GM12878 (cell line): Measurements from ENCODE around the gene HOXC12. TPM values are rescaled to one million over a fixed set of nuclear protein-coding genes. Genes with fewer than 3 reads are reported as not detected.

Source experiments
- ATAC-seq: fragments of 200-7000 bp; cut with Tn5 transposase; 3 replicates; pipeline ENCODE4 v1.9.1; 2020; ENCODE audit warnings: mild to moderate bottlenecking, moderate library complexity
- BruUV-seq: library from RNA; stranded (reverse); fragments of 400-500 nt; replicated peaks from 2 replicates; lab custom pipeline; 2021; lab: Mats Ljungman, UMichigan
- CTCF ChIA-PET: fragments of 300-600 bp; sonication (Branson Sonifier 250); formaldehyde crosslinking; extraction: SDS; loops from one replicate; lab custom pipeline; 2021; ENCODE audit warnings: inconsistent platforms; lab: Yijun Ruan, JAX
- POLR2A ChIA-PET: fragments of 350-600 bp; formaldehyde crosslinking; extraction: SDS; loops from one replicate; lab custom pipeline; 2021; ENCODE audit warnings: inconsistent platforms; lab: Charles Lee
- RAD21 ChIA-PET: fragments of 300-600 bp; sonication (Branson Sonifier 250); formaldehyde crosslinking; loops from one replicate; lab custom pipeline; 2023; ENCODE audit warnings: antibody characterized with exemption; ENCODE audit not compliant: unreplicated experiment; lab: Charles Lee
- SMC1A ChIA-PET: fragments of 300-600 bp; sonication (Branson Sonifier 250); formaldehyde crosslinking; loops from one replicate; lab custom pipeline; 2023; ENCODE audit not compliant: unreplicated experiment, uncharacterized antibody; lab: Charles Lee
- DNase-seq: peaks from one replicate; pipeline ENCODE4 v3.0.0-alpha.2; 2011; ENCODE audit warnings: low read depth, low spot score
- FAIRE-seq: peaks from 3 replicates; lab custom pipeline; 2011; peaks lifted over from hg19 to GRCh38; lab: Jason Lieb, UNC
- H2AFZ ChIP-seq: 2 replicates; pipeline ENCODE4 v1.6.0; 2011; ENCODE audit warnings: low read depth, low read length, control low read depth; ENCODE audit not compliant: control insufficient read depth
- H3K27ac ChIP-seq: 2 replicates; pipeline ENCODE4 v1.5.1; 2011; ENCODE audit warnings: control low read depth; ENCODE audit not compliant: control insufficient read depth, insufficient read depth
- H3K27me3 ChIP-seq, 2 experiments: replicated peaks in 1 of 2; 2 replicates each; pipeline versions ENCODE4 v1.6.0 to v1.6.1; 2011; ENCODE audit warnings: low read length in 1 of 2; ENCODE audit not compliant: control insufficient read depth in 2 of 2, insufficient read depth in 2 of 2
- H3K36me3 ChIP-seq, 2 experiments: 2 replicates each; pipeline ENCODE4 v1.5.1; 2011; ENCODE audit warnings: low read length in 1 of 2; ENCODE audit not compliant: control insufficient read depth in 2 of 2, insufficient read depth in 2 of 2
- H3K4me1 ChIP-seq: 2 replicates; pipeline ENCODE4 v1.6.1; 2011; ENCODE audit warnings: mild to moderate bottlenecking, low read length, moderate library complexity, mixed read lengths; ENCODE audit not compliant: control insufficient read depth, insufficient read depth
- H3K4me2 ChIP-seq: 2 replicates; pipeline ENCODE4 v1.6.0; 2011; ENCODE audit warnings: control low read depth; ENCODE audit not compliant: control insufficient read depth, insufficient read depth
- H3K4me3 ChIP-seq: fragments of 200-600 bp; sonication (generic); 2 replicates; pipeline ENCODE4 v1.5.1; 2016
- H3K79me2 ChIP-seq: 2 replicates; pipeline ENCODE4 v1.6.0; 2011; ENCODE audit warnings: low read length; ENCODE audit not compliant: control insufficient read depth, insufficient read depth
- H3K9ac ChIP-seq: 2 replicates; pipeline ENCODE4 v1.8.0; 2011; ENCODE audit warnings: low read length, control low read depth, mixed read lengths; ENCODE audit not compliant: control insufficient read depth, insufficient read depth
- H3K9me3 ChIP-seq: replicated peaks from 3 replicates; pipeline ENCODE4 v1.5.1; 2011; ENCODE audit warnings: mild to moderate bottlenecking, low read length; ENCODE audit not compliant: control insufficient read depth, insufficient read depth
- H4K20me1 ChIP-seq: 2 replicates; pipeline ENCODE4 v1.6.0; 2011; ENCODE audit not compliant: control insufficient read depth, insufficient read depth
- MEF2A ChIP-seq: IDR thresholded peaks from 2 replicates; pipeline ENCODE4 v1.6.1; 2011; ENCODE audit warnings: low read depth, mild to moderate bottlenecking, low read length, moderate library complexity; ENCODE audit not compliant: insufficient read depth
- PKNOX1 ChIP-seq: fragments of 450-650 bp; IDR thresholded peaks from 2 replicates; pipeline ENCODE4 v1.6.1; 2016; ENCODE audit warnings: mild to moderate bottlenecking
- POLR2AphosphoS5 ChIP-seq: IDR thresholded peaks from 2 replicates; pipeline ENCODE4 v1.6.1; 2011; ENCODE audit warnings: mild to moderate bottlenecking, low read length, inconsistent platforms
- RAD21 ChIP-seq: IDR thresholded peaks from 2 replicates; pipeline ENCODE4 v1.6.1; 2011; ENCODE audit warnings: mild to moderate bottlenecking, low read depth, low read length, moderate library complexity; ENCODE audit not compliant: insufficient read depth
- RAD51 ChIP-seq: fragments of 450-650 bp; IDR thresholded peaks from 2 replicates; pipeline ENCODE4 v1.6.1; 2016; ENCODE audit warnings: moderate library complexity, mild to moderate bottlenecking, inconsistent platforms
- RCOR1 ChIP-seq: conservative IDR thresholded peaks from 2 replicates; pipeline ENCODE4 v1.6.1; 2012; ENCODE audit warnings: low read depth, low read length, improper control_type of control experiment
- RFX5 ChIP-seq: IDR thresholded peaks from 2 replicates; pipeline ENCODE4 v1.6.1; 2011; ENCODE audit warnings: low read depth, low read length, improper control_type of control experiment
- SP1 ChIP-seq: IDR thresholded peaks from one replicate; pipeline ENCODE4 v1.6.1; 2011; ENCODE audit warnings: low read depth, low read length
- whole genome bisulfite sequencing: methylation state at CpG from one replicate; pipeline ENCODE4 v1.1.6; 2016; ENCODE audit warnings: low lambda C conversion rate; ENCODE audit not compliant: insufficient replicate concordance, insufficient coverage; ENCODE audit errors: missing lambda C conversion rate; 5-methylcytosine and 5-hydroxymethylcytosine counted together
- in situ Hi-C: fragments of 300-500 bp; cut with MboI; formaldehyde crosslinking; loops from 9 replicates; pipeline ENCODE4 v1.14.3; 2018; ENCODE audit warnings: mixed read lengths
- intact Hi-C: fragments of 100-400 bp; cut with micrococcal nuclease; formaldehyde crosslinking; loops from one replicate; pipeline ENCODE4 v1.14.2; 2022; ENCODE audit not compliant: unreplicated experiment
- polyA plus RNA-seq, 11 experiments: library from polyadenylated mRNA; depleted of rRNA in 4 of 11; unstranded in 6 of 11; stranded (reverse) in 5 of 11; fragments of >200 nt; fragmentation: Nextera tagmentation in 4 of 11; fragmentation: Illumina TruSeq in 1 of 11; extraction: Ambion mirVana in 4 of 11; extraction: Trizol in 1 of 11; gene quantifications; 1 replicate in 1 of 11; 2 replicates in 10 of 11; pipeline versions ENCODE4 v1.2.1 to v1.2.3, GENCODE V29; 2011 to 2016; ENCODE audit warnings: inconsistent platforms in 2 of 11, missing spikeins in 2 of 11, low read depth in 1 of 11
- total RNA-seq, 4 experiments: library from RNA; depleted of rRNA in 3 of 4; stranded (reverse); fragments of >200 nt in 3 of 4; fragmentation: Illumina TruSeq in 1 of 4; extraction: Trizol in 1 of 4; gene quantifications; 2 replicates each; pipeline versions ENCODE4 v1.2.1 to v1.2.3, GENCODE V29; 2013 to 2021
- TF ChIP-seq, protein P1 (sequence below): IDR thresholded peaks from 2 replicates; pipeline ENCODE4 v1.6.1; 2011; ENCODE audit warnings: borderline replicate concordance, low read depth, mild to moderate bottlenecking, moderate library complexity, mixed read lengths, low read length; ENCODE audit not compliant: insufficient read depth; ENCODE audit errors: extremely low read length

Gene HOXC12
- total and polyA plus RNA-seq, 10 of the 15 experiments (the other 5 are each of a cell fraction or from before 2014, with no cell fraction given) = not detected

- 23% methylated on average over 29 of the region's 30 CpGs for WGBS
- in situ Hi-C loops = no loop called here
- Histone ChIP-seq H4K20me1 (peaks cover 3% of the 10 kb centered on the region; the same call in 1 of the 2 replicates), H2AFZ (no peak overlapping the region), H3K4me2 (no peak overlapping the region)
- CTCF ChIA-PET = interaction anchor here (0.7 to 5.5 kb wide), 15 partner anchors 18 to 360 kb away, joined by 3 to 54 read pairs (median 4); partner anchors contain the start of genes CALCOCO1 and HOXC5
- DNase-seq (no peak), ATAC-seq (no peak)
- no TSS peak for BruUV-seq
- TF ChIP-seq POLR2AphosphoS5 = no peak
- TF ChIP-seq, all 136 proteins: peak for 0
- Histone ChIP-seq H3K4me1 (peaks cover 21% of the 10 kb centered on the region), H3K27me3 (peaks cover 35 to 50% of the 10 kb centered on the region in 2 experiments), H3K4me3 (no peak overlapping the region), H3K27ac (no peak overlapping the region), H3K9me3 (no peaks in the 10 kb centered on the region), H3K79me2 (no peaks in the 10 kb centered on the region), H3K36me3 (no peaks in the 10 kb centered on the region), H3K9ac (no peak overlapping the region)
- ChIA-PET POLR2A (no interaction called here), SMC1A (interaction anchor here (1.2 to 1.6 kb wide), 3 partner anchors 33 to 217 kb away, joined by 3 to 6 read pairs (median 3); no protein-coding TSS in a partner anchor), RAD21 (interaction anchor here (1.2 to 3.3 kb wide), 6 partner anchors 16 to 232 kb away, joined by 3 to 14 read pairs (median 5); partner anchors contain the start of gene HOXC9)
- intact Hi-C loops = loop anchor here (2.0 to 10.0 kb wide), 3 partner anchors 189 to 279 kb away; no protein-coding TSS in a partner anchor
- no peak for FAIRE-seq
Observed at GRCh38 chr12:53983950-53984572, 29.4 kb downstream of the HOXC12 start.

GRCh38 chr12:53984901-53985691 is 30.4 kb downstream of the HOXC12 start, which contains the start of gene HOXC10:
TSS of gene HOXC10 (plus strand) at chr12:53985146. CDS start at chr12:53985260, 114 bp downstream.
- no TSS peak for BruUV-seq
- Histone ChIP-seq H3K27me3 (peaks cover 30 to 50% of the 10 kb centered on the region in 2 experiments), H3K4me3 (peak within 1 kb of the TSS; percentile 44; the same call in 1 of the 2 replicates), H3K27ac (no peak within 1 kb of the TSS), H2AFZ (no peak within 1 kb of the TSS; the same call in 1 of the 2 replicates), H3K79me2 (no peaks in the 10 kb centered on the region), H3K4me2 (peak within 1 kb of the TSS; percentile 57), H4K20me1 (peaks cover 3% of the 10 kb centered on the region; the same call in 1 of the 2 replicates), H3K9ac (no peak within 1 kb of the TSS), H3K36me3 (no peaks in the 10 kb centered on the region), H3K4me1 (peaks cover 24% of the 10 kb centered on the region), H3K9me3 (no peaks in the 10 kb centered on the region)
- RAD21 ChIA-PET = interaction anchor here (0.5 to 3.3 kb wide), 15 partner anchors 10 to 235 kb away, joined by 3 to 14 read pairs (median 3); partner anchors contain the start of genes HOXC5, HOXC8 and HOXC9
- ATAC-seq = peak; percentile 80
- SMC1A ChIA-PET = interaction anchor here (0.7 to 4.5 kb wide), 7 partner anchors 11 to 231 kb away, joined by 3 to 29 read pairs (median 3); partner anchors contain the start of gene HOXC5
- intact Hi-C loops = loop anchor here (2.0 to 10.0 kb wide), 4 partner anchors 190 to 280 kb away; no protein-coding TSS in a partner anchor
- CTCF ChIA-PET = interaction anchor here (0.5 to 5.5 kb wide), 34 partner anchors 9 to 361 kb away, joined by 3 to 54 read pairs (median 4); partner anchors contain the start of genes CALCOCO1, HOXC5, HOXC6 and HOXC8
- 38% methylated on average over 44 of the region's 55 CpGs for WGBS
- in situ Hi-C loops = no loop called here
- POLR2A ChIA-PET = interaction anchor here (0.6 to 1.2 kb wide), 3 partner anchors 10 to 589 kb away, joined by 3 to 4 read pairs (median 3); no protein-coding TSS in a partner anchor
- DNase-seq = peak; percentile 38
- peak; percentile 72 for FAIRE-seq
- TF ChIP-seq, protein P1, sequence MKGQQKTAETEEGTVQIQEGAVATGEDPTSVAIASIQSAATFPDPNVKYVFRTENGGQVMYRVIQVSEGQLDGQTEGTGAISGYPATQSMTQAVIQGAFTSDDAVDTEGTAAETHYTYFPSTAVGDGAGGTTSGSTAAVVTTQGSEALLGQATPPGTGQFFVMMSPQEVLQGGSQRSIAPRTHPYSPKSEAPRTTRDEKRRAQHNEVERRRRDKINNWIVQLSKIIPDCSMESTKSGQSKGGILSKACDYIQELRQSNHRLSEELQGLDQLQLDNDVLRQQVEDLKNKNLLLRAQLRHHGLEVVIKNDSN = peak; percentile 60
- TF ChIP-seq SP1 (no peak), MEF2A (no peak), PKNOX1 (no peak), RFX5 (peak; percentile 75; the same call in 1 of the 2 replicates), RCOR1 (no peak), RAD21 (peak; percentile 77), RAD51 (peak; percentile 63; the same call in 1 of the 2 replicates)
